ENCODE results near the gene NUDT8. TPM values are rescaled to one million over a fixed set of nuclear protein-coding genes. Genes with fewer than 3 reads are reported as not detected.

Gene NUDT8
- total and polyA plus RNA-seq, 10 of the 15 experiments (the other 5 are each of a cell fraction or from before 2014, with no cell fraction given) = 0.32 to 18.2 (median 9.8) TPM

- TF ChIP-seq E2F8 (IDR thresholded peaks at IDR 0.05; ENCODE audit: low read depth, partially characterized antibody) (no peak), EGR1 (IDR thresholded peaks at IDR 0.05; ENCODE audit: borderline replicate concordance in 1 of 2, low read depth in 2 of 2, low read length in 2 of 2) (no peak; a peak in 1 of 3 replicates), NFIC (IDR thresholded peaks at IDR 0.05; ENCODE audit: low read depth, low read length) (peak; percentile 61; the same call in 1 of the 2 replicates), GATAD2B (conservative IDR thresholded peaks at IDR 0.05; ENCODE audit: low read depth) (no peak), ZNF687 (IDR thresholded peaks at IDR 0.05) (no peak), NR2F1 (conservative IDR thresholded peaks at IDR 0.05) (no peak), SP1 (IDR thresholded peaks at IDR 0.05; ENCODE audit: low read depth, low read length) (peak; percentile 26), USF2 (IDR thresholded peaks at IDR 0.05; ENCODE audit: borderline replicate concordance, low read depth, low read length) (no peak), CREM (IDR thresholded peaks at IDR 0.05; ENCODE audit: low read depth) (peak; percentile 52), PML (IDR thresholded peaks at IDR 0.05; ENCODE audit: low read length) (no peak), EED (IDR thresholded peaks at IDR 0.05; ENCODE audit: low read depth) (peak; percentile 36), CEBPB (IDR thresholded peaks at IDR 0.05; ENCODE audit: borderline replicate concordance in 1 of 2, low read depth in 2 of 2, low read length in 2 of 2) (no peak; a peak in 1 of 4 replicates), FOS (IDR thresholded peaks at IDR 0.05; ENCODE audit: borderline replicate concordance, extremely low read depth, insufficient read length) (no peak), RELA (IDR thresholded peaks at IDR 0.05; ENCODE audit: borderline replicate concordance, partially characterized antibody) (no peak), BMI1 (IDR thresholded peaks at IDR 0.05; ENCODE audit: borderline replicate concordance) (no peak), IRF4 (IDR thresholded peaks at IDR 0.05; ENCODE audit: low read depth, low read length) (peak; percentile 38; the same call in 1 of the 2 replicates), RBBP5 (conservative IDR thresholded peaks at IDR 0.05) (no peak)
- TF ChIP-seq, protein P1, sequence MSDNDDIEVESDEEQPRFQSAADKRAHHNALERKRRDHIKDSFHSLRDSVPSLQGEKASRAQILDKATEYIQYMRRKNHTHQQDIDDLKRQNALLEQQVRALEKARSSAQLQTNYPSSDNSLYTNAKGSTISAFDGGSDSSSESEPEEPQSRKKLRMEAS (IDR thresholded peaks at IDR 0.05; ENCODE audit: low read depth, low read length) = no peak
- TF ChIP-seq, protein P2, sequence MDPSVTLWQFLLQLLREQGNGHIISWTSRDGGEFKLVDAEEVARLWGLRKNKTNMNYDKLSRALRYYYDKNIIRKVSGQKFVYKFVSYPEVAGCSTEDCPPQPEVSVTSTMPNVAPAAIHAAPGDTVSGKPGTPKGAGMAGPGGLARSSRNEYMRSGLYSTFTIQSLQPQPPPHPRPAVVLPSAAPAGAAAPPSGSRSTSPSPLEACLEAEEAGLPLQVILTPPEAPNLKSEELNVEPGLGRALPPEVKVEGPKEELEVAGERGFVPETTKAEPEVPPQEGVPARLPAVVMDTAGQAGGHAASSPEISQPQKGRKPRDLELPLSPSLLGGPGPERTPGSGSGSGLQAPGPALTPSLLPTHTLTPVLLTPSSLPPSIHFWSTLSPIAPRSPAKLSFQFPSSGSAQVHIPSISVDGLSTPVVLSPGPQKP (IDR thresholded peaks at IDR 0.05; ENCODE audit: low read depth, low read length) = no peak
Observed at GRCh38 chr11:67656278-67656922, 26.7 kb upstream of the NUDT8 start (continued).
